ENCODE measurements around the gene IFRD2. TPM values are rescaled to one million over a fixed set of nuclear protein-coding genes. Genes with fewer than 3 reads are reported as not detected.
A peak's percentile ranks its signal among the peaks of the same experiment; 100 is the strongest.

Gene IFRD2
- total RNA-seq, 1 experiment from 2014 or later: 111 TPM

DNA sequence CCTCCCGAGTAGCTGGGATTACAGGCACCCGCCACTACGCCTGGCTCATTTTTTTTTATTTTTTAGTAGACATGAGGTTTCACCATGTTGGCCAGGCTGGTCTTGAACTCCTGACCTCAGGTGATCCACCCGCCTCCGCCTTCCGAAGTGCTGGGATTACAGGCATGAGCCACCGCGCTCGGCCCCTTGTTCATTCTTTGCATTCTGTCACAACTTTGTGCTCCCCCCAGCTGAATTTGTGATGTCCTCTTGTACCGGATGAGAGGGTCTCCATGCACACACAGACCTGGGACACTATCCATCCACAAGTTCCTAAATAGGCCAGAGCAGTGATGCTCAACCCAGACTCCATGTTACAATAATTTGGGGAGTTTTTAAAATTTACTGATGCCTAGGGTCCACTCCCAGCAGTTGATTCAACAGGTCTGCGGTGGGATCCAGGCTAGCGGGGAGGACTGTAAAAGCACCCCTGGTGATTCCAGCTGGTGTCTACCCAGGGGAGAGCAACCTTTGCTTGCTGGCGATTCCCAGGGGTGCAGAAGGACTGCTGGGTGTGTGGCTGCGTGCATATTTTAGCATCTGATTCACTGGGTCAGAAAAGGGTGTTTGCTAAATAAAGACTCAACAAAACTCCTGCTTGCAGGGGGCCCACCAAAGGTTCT, 47.4 kb upstream of the IFRD2 start:
- Histone ChIP-seq H3K4me1 (ENCODE audit: control insufficient read depth, insufficient read depth, low read length) (peaks cover 8% of the 10 kb centered on the region; the same call in 1 of the 2 replicates), H3K4me3 (ENCODE audit: low read depth in 2 of 2, low read length in 2 of 2) (peak overlapping the region; percentile 28 to 39; a peak in 3 of 4 replicates), H3K27me3 (ENCODE audit: control insufficient read depth, insufficient read depth, low read length) (no peaks in the 10 kb centered on the region), H3K9me3 (ENCODE audit: control insufficient read depth, insufficient read depth, low read depth, low read length) (no peaks in the 10 kb centered on the region), H3K36me3 (ENCODE audit: control insufficient read depth, insufficient read depth, low read length) (peaks cover 8% of the 10 kb centered on the region; the same call in 1 of the 2 replicates), H3K27ac (ENCODE audit: low read length) (0 out of 2 replicates have a peak overlapping the region, but pooled peaks have one; percentile 26)
- ATAC-seq (no peak), DNase-seq (ENCODE audit: low read depth, low spot score) (no peak)
- CTCF ChIA-PET: no interaction called here
- no TSS peak for BruUV-seq (replicated peaks)
- intact Hi-C loops (cut with micrococcal nuclease; ENCODE audit: unreplicated experiment): no loop called here
- in situ Hi-C loops (cut with HindIII; ENCODE audit: low pct_unique_long_range_greater_than_20kb, low sequenced_read_pairs): no loop called here
- TF ChIP-seq TCF7L2 (IDR thresholded peaks at IDR 0.05; ENCODE audit: low read depth, low read length) (no peak), SIN3A (IDR thresholded peaks at IDR 0.05; ENCODE audit: borderline replicate concordance, insufficient read depth, low read depth, low read length) (no peak), POLR2AphosphoS5 (IDR thresholded peaks at IDR 0.05; ENCODE audit: low read depth, low read length) (no peak)
- TF ChIP-seq, protein P1, sequence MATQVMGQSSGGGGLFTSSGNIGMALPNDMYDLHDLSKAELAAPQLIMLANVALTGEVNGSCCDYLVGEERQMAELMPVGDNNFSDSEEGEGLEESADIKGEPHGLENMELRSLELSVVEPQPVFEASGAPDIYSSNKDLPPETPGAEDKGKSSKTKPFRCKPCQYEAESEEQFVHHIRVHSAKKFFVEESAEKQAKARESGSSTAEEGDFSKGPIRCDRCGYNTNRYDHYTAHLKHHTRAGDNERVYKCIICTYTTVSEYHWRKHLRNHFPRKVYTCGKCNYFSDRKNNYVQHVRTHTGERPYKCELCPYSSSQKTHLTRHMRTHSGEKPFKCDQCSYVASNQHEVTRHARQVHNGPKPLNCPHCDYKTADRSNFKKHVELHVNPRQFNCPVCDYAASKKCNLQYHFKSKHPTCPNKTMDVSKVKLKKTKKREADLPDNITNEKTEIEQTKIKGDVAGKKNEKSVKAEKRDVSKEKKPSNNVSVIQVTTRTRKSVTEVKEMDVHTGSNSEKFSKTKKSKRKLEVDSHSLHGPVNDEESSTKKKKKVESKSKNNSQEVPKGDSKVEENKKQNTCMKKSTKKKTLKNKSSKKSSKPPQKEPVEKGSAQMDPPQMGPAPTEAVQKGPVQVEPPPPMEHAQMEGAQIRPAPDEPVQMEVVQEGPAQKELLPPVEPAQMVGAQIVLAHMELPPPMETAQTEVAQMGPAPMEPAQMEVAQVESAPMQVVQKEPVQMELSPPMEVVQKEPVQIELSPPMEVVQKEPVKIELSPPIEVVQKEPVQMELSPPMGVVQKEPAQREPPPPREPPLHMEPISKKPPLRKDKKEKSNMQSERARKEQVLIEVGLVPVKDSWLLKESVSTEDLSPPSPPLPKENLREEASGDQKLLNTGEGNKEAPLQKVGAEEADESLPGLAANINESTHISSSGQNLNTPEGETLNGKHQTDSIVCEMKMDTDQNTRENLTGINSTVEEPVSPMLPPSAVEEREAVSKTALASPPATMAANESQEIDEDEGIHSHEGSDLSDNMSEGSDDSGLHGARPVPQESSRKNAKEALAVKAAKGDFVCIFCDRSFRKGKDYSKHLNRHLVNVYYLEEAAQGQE (IDR thresholded peaks at IDR 0.05; ENCODE audit: insufficient read depth in 1 of 2, low read depth in 2 of 2, low read length in 1 of 2): no peak
- TF ChIP-seq, protein P2, sequence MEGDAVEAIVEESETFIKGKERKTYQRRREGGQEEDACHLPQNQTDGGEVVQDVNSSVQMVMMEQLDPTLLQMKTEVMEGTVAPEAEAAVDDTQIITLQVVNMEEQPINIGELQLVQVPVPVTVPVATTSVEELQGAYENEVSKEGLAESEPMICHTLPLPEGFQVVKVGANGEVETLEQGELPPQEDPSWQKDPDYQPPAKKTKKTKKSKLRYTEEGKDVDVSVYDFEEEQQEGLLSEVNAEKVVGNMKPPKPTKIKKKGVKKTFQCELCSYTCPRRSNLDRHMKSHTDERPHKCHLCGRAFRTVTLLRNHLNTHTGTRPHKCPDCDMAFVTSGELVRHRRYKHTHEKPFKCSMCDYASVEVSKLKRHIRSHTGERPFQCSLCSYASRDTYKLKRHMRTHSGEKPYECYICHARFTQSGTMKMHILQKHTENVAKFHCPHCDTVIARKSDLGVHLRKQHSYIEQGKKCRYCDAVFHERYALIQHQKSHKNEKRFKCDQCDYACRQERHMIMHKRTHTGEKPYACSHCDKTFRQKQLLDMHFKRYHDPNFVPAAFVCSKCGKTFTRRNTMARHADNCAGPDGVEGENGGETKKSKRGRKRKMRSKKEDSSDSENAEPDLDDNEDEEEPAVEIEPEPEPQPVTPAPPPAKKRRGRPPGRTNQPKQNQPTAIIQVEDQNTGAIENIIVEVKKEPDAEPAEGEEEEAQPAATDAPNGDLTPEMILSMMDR (IDR thresholded peaks at IDR 0.05): no peak
- POLR2A ChIA-PET: no interaction called here

DNA sequence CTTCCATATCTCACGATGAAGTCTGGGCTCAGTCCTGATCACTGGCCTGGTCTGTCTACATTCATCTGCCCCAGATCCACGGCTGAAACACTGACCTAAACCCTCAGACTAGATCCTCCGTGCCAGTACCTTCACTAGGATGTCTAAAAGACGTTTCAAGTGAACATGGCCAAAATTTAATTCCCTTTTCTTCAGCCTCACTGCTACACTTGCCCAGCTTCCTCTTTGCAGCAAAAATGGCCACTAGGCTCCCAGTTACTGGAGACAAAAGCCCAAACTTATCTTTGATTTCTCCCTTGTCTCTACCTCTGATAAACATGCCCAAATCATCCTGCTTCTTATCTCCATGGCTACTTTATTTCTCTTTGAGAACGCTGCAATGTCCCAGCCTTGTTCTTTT, 46.7 kb upstream of the IFRD2 start:
- no peak for ATAC-seq
- intact Hi-C loops (cut with micrococcal nuclease; ENCODE audit: unreplicated experiment): no loop called here
- Histone ChIP-seq H3K27ac (ENCODE audit: low read length) (no peak overlapping the region), H3K4me1 (ENCODE audit: control insufficient read depth, insufficient read depth, low read length) (peaks cover 14% of the 10 kb centered on the region; the same call in 1 of the 2 replicates), H3K4me3 (ENCODE audit: low read depth in 2 of 2, low read length in 2 of 2) (no peak overlapping the region), H3K36me3 (ENCODE audit: control insufficient read depth, insufficient read depth, low read length) (peaks cover 8% of the 10 kb centered on the region; the same call in 1 of the 2 replicates), H3K27me3 (ENCODE audit: control insufficient read depth, insufficient read depth, low read length) (no peaks in the 10 kb centered on the region), H3K9me3 (ENCODE audit: control insufficient read depth, insufficient read depth, low read depth, low read length) (no peaks in the 10 kb centered on the region)
- ChIA-PET CTCF (no interaction called here), POLR2A (interaction anchor here (0.7 kb wide), 2 partner anchors 32 to 1304 kb away, joined by 6 to 14 read pairs; no protein-coding TSS in a partner anchor)
- in situ Hi-C loops (cut with HindIII; ENCODE audit: low pct_unique_long_range_greater_than_20kb, low sequenced_read_pairs): no loop called here
- TF ChIP-seq, protein P2 (IDR thresholded peaks at IDR 0.05): no peak
- BruUV-seq (replicated peaks): no TSS peak
- no peak for DNase-seq (ENCODE audit: low read depth, low spot score)

Measured in Panc1 (cell line).